NT2/D1 (cell line): ENCODE measurements around the gene DENND1B.

Source experiments
- DNase-seq: peaks from one replicate; pipeline ENCODE4 v3.0.0-alpha.2; 2011; ENCODE audit warnings: low read depth, low spot score
- H3K27me3 ChIP-seq: 2 replicates; pipeline ENCODE4 v1.6.0; 2011; ENCODE audit warnings: mild to moderate bottlenecking; ENCODE audit not compliant: insufficient read length, insufficient read depth
- H3K36me3 ChIP-seq: 2 replicates; pipeline ENCODE4 v1.6.1; 2011; ENCODE audit warnings: mild to moderate bottlenecking, low read length, mixed read lengths; ENCODE audit not compliant: insufficient read depth, insufficient read length
- H3K4me1 ChIP-seq: 2 replicates; pipeline ENCODE4 v1.5.1; 2011; ENCODE audit not compliant: insufficient read depth, insufficient read length
- H3K4me3 ChIP-seq: 2 replicates; pipeline ENCODE4 v1.5.1; 2011; ENCODE audit warnings: low read depth; ENCODE audit not compliant: insufficient read length
- H3K9ac ChIP-seq: 2 replicates; pipeline ENCODE4 v1.6.0; 2011; ENCODE audit warnings: low read depth; ENCODE audit not compliant: insufficient read length
- H3K9me3 ChIP-seq: 2 replicates; pipeline ENCODE4 v1.5.1; 2011; ENCODE audit warnings: mild to moderate bottlenecking, low read length; ENCODE audit not compliant: insufficient read depth
- SUZ12 ChIP-seq: IDR thresholded peaks from 2 replicates; pipeline ENCODE4 v1.6.1; 2011; ENCODE audit not compliant: insufficient read length, insufficient read depth; ENCODE audit errors: extremely low read depth
- YY1 ChIP-seq: IDR thresholded peaks from 2 replicates; pipeline ENCODE4 v1.6.1; 2011; ENCODE audit not compliant: insufficient read length, insufficient read depth
- ZNF274 ChIP-seq: IDR thresholded peaks from 2 replicates; pipeline ENCODE4 v1.6.1; 2011; ENCODE audit warnings: mild to moderate bottlenecking, low read depth, low read length

Gene DENND1B

GRCh38 chr1:197462539-197462938 is 312.7 kb downstream of the DENND1B start:
- no peaks in the 10 kb centered on the region for H3K4me1 ChIP-seq

More at GRCh38 chr1:197462539-197462938, 312.7 kb downstream of the DENND1B start:
- no peak for TF ChIP-seq YY1
- no peak for TF ChIP-seq SUZ12
- no peak for TF ChIP-seq ZNF274
- Histone ChIP-seq H3K9ac (no peak overlapping the region), H3K36me3 (no peaks in the 10 kb centered on the region), H3K4me3 (no peak overlapping the region), H3K27me3 (no peaks in the 10 kb centered on the region), H3K9me3 (no peaks in the 10 kb centered on the region)
- DNase-seq, result no peak
